Erythroblast (primary cell): ENCODE data around the gene ACSF3.

Experiments used
- GATA1 ChIP-seq: IDR thresholded peaks from 2 replicates; pipeline ENCODE4 v1.6.1; 2011; ENCODE audit warnings: low read depth, mild to moderate bottlenecking, control low read depth, low read length, moderate library complexity
- POLR2A ChIP-seq: IDR thresholded peaks from 2 replicates; pipeline ENCODE4 v1.6.1; 2011; ENCODE audit warnings: mild to moderate bottlenecking, low read length

DNA sequence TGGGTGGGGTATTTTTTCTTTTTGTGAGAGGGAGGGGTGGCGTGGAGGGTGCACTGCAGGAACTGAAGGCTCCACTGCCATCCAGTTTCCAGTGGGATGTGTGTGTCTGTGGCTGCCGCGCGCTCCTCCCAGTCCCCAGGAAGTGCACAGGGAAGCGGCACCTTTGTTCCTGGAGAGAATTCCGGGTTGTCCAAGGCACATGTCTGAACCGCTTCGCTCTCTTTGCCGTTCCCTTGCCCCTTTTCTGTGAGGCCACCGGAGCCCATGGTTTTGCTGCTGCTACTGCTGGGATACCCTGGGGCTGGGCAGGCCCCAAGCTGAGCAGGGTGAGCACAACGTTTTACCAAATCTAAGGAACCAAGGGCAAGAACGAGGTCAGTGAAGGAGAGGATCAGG lies 19.5 kb downstream of the ACSF3 start:
- TF ChIP-seq POLR2A = no peak
- TF ChIP-seq GATA1 = no peak
